ENCODE data around the gene HNF1A. TPM values are rescaled to one million over a fixed set of nuclear protein-coding genes. Genes with fewer than 3 reads are reported as not detected.
A peak's percentile ranks its signal among the peaks of the same experiment; 100 is the strongest.
"Not testable (repeated sequence)": the region's sequence is repeated elsewhere in the genome, so short reads cannot be mapped to it uniquely, and the experiment has no call there.

Gene HNF1A
- total RNA-seq, 2 experiments from 2014 or later, result not detected

- Mint-ChIP-seq H3K4me1 (peaks cover 8% of the 10 kb centered on the region), H3K36me3 (ENCODE audit: low read depth) (no peaks in the 10 kb centered on the region), H3K9me3 (ENCODE audit: low read depth) (no peaks in the 10 kb centered on the region), H3K4me3 (no peak overlapping the region), H3K27me3 (peaks cover 2% of the 10 kb centered on the region), H3K27ac (no peak overlapping the region)
- ATAC-seq (no peak), DNase-seq (no peak)
- ChIA-PET CTCF (interaction anchor here (1.1 to 2.3 kb wide), 2 partner anchors 19 to 31 kb away, joined by 3 to 11 read pairs; no protein-coding TSS in a partner anchor), POLR2A (no interaction called here)
- intact Hi-C loops (cut with DNase I, micrococcal nuclease), result no loop called here
Measured at GRCh38 chr12:120940799-120941198, 37.5 kb upstream of the HNF1A start.

GRCh38 chr12:120941412-120941811, 36.9 kb upstream of the HNF1A start:
- H3K27me3 Mint-ChIP-seq, result peaks cover 2% of the 10 kb centered on the region
- intact Hi-C loops (cut with DNase I, micrococcal nuclease), result no loop called here
- ChIA-PET CTCF (interaction anchor here (0.6 to 1.6 kb wide), 3 partner anchors 30 to 170 kb away, joined by 3 to 4 read pairs (median 4); no protein-coding TSS in a partner anchor), POLR2A (no interaction called here)
- no peak overlapping the region for H3K4me3 Mint-ChIP-seq
- DNase-seq (no peak), ATAC-seq (no peak)
- H3K4me1 Mint-ChIP-seq, result peaks cover 8% of the 10 kb centered on the region
- no peaks in the 10 kb centered on the region for H3K9me3 Mint-ChIP-seq (ENCODE audit: low read depth)
- H3K27ac Mint-ChIP-seq, result no peak overlapping the region
- no peaks in the 10 kb centered on the region for H3K36me3 Mint-ChIP-seq (ENCODE audit: low read depth)

DNA sequence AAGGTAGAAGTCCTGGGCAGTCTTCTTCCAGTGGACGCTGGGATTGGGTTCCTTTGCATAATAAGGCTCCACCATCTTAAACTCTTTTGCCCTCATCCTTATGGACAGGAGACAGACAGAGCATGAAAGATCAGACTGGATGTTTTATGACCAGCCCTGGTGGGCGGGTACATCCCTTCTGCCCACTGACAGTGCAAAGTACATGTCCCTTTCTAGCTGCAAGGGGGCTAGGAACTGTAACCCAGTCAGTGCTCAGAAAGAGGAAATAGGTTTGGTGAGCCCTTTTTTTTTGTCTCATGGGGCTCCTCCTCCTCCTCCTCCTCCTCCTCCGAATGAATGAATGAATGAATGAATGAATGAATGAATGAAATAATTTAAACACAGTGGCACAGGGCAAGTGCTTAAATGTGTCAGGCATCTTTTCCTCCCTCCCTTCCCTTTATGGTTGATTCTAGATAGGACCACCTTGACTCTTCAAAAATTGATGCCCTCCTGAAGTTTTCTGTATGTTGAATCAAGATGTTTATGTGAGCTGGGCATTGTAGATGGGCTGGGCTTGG, 36.4 kb upstream of the HNF1A start:
- peaks cover 2% of the 10 kb centered on the region for H3K27me3 Mint-ChIP-seq

GRCh38 chr12:120943482-120943881, 34.9 kb upstream of the HNF1A start:
- no peak for DNase-seq
- intact Hi-C loops (cut with DNase I, micrococcal nuclease), result no loop called here
- Mint-ChIP-seq H3K27me3 (no peaks in the 10 kb centered on the region), H3K36me3 (ENCODE audit: low read depth) (no peaks in the 10 kb centered on the region), H3K4me1 (peaks cover 8% of the 10 kb centered on the region), H3K4me3 (no peak overlapping the region), H3K9me3 (ENCODE audit: low read depth) (no peaks in the 10 kb centered on the region), H3K27ac (no peak overlapping the region)
- CTCF ChIA-PET, result interaction anchor here (0.6 to 1.8 kb wide), 18 partner anchors 13 to 257 kb away, joined by 3 to 30 read pairs (median 3); partner anchors contain the start of gene MLEC
- ATAC-seq, result no peak
- POLR2A ChIA-PET, result interaction anchor here (0.6 kb wide), 1 partner anchor 362 kb away, joined by 3 read pairs; the partner anchor contains the start of gene POP5

More for the DNA sequence above, 36.4 kb upstream of the HNF1A start:
- intact Hi-C loops (cut with DNase I, micrococcal nuclease), result no loop called here
- H3K27ac Mint-ChIP-seq, result no peak overlapping the region
- H3K4me1 Mint-ChIP-seq, result peaks cover 8% of the 10 kb centered on the region
- H3K9me3 Mint-ChIP-seq (ENCODE audit: low read depth), result no peaks in the 10 kb centered on the region
- ChIA-PET POLR2A (no interaction called here), CTCF (interaction anchor here (0.6 to 1.6 kb wide), 3 partner anchors 30 to 169 kb away, joined by 3 to 4 read pairs (median 4); no protein-coding TSS in a partner anchor)
- no peaks in the 10 kb centered on the region for H3K36me3 Mint-ChIP-seq (ENCODE audit: low read depth)
- no peak overlapping the region for H3K4me3 Mint-ChIP-seq
- no peak for ATAC-seq
- no peak for DNase-seq

- DNase-seq, result peak; percentile 86
- H3K4me1 Mint-ChIP-seq, result peaks cover 8% of the 10 kb centered on the region
- H3K36me3 Mint-ChIP-seq (ENCODE audit: low read depth), result no peaks in the 10 kb centered on the region
- no peak overlapping the region for H3K4me3 Mint-ChIP-seq
- POLR2A ChIA-PET, result interaction anchor here (0.6 kb wide), 1 partner anchor 445 kb away, joined by 3 read pairs; no protein-coding TSS in a partner anchor
- no peaks in the 10 kb centered on the region for H3K27me3 Mint-ChIP-seq
- H3K9me3 Mint-ChIP-seq (ENCODE audit: low read depth), result no peaks in the 10 kb centered on the region
- intact Hi-C loops (cut with DNase I, micrococcal nuclease), result loop anchor here (1.0 to 2.0 kb wide), 3 partner anchors 27 to 166 kb away; no protein-coding TSS in a partner anchor
- CTCF ChIA-PET, result interaction anchor here (0.6 to 1.7 kb wide), 9 partner anchors 12 to 384 kb away, joined by 3 to 30 read pairs (median 4); no protein-coding TSS in a partner anchor
- peak; percentile 91 for ATAC-seq
- H3K27ac Mint-ChIP-seq, result no peak overlapping the region
Measured at GRCh38 chr12:120944645-120945217, 33.6 kb upstream of the HNF1A start.

GRCh38 chr12:120945516-120945915, 32.8 kb upstream of the HNF1A start:
- CTCF ChIA-PET, result interaction anchor here (0.8 to 1.0 kb wide), 2 partner anchors 11 to 385 kb away, joined by 4 read pairs; no protein-coding TSS in a partner anchor
- DNase-seq; POLR2A ChIA-PET; H3K4me1 Mint-ChIP-seq; H3K36me3 Mint-ChIP-seq (ENCODE audit: low read depth); ATAC-seq; H3K27me3 Mint-ChIP-seq; H3K27ac Mint-ChIP-seq; H3K4me3 Mint-ChIP-seq; H3K9me3 Mint-ChIP-seq (ENCODE audit: low read depth): not testable (repeated sequence)
- intact Hi-C loops (cut with DNase I, micrococcal nuclease), result loop anchor here in 1 of 2 experiments (2.0 kb wide), 1 partner anchor 165 kb away; no protein-coding TSS in a partner anchor

GRCh38 chr12:120950260-120950799, 28.0 kb upstream of the HNF1A start:
- ATAC-seq; H3K36me3 Mint-ChIP-seq (ENCODE audit: low read depth); POLR2A ChIA-PET; H3K27me3 Mint-ChIP-seq; intact Hi-C loops (cut with DNase I, micrococcal nuclease); H3K27ac Mint-ChIP-seq; H3K4me3 Mint-ChIP-seq; H3K9me3 Mint-ChIP-seq (ENCODE audit: low read depth); DNase-seq; H3K4me1 Mint-ChIP-seq: not testable (repeated sequence)
- CTCF ChIA-PET, result interaction anchor here (0.6 to 1.4 kb wide), 2 partner anchors 22 to 272 kb away, joined by 3 to 5 read pairs; no protein-coding TSS in a partner anchor

- no peak for ATAC-seq
- intact Hi-C loops (cut with DNase I, micrococcal nuclease), result no loop called here
Measured at GRCh38 chr12:120950807-120951206, 27.5 kb upstream of the HNF1A start.

GRCh38 chr12:120955232-120955631, 23.1 kb upstream of the HNF1A start:
- H3K4me1 Mint-ChIP-seq, result peaks cover 12% of the 10 kb centered on the region

More at GRCh38 chr12:120950807-120951206, 27.5 kb upstream of the HNF1A start:
- DNase-seq, result no peak
- no peaks in the 10 kb centered on the region for H3K36me3 Mint-ChIP-seq (ENCODE audit: low read depth)
- CTCF ChIA-PET, result interaction anchor here (0.9 kb wide), 1 partner anchor 109 kb away, joined by 3 read pairs; no protein-coding TSS in a partner anchor
- no peak overlapping the region for H3K4me3 Mint-ChIP-seq
- no peaks in the 10 kb centered on the region for H3K27me3 Mint-ChIP-seq
- H3K9me3 Mint-ChIP-seq (ENCODE audit: low read depth), result no peaks in the 10 kb centered on the region
- POLR2A ChIA-PET, result interaction anchor here (0.6 kb wide), 1 partner anchor 268 kb away, joined by 4 read pairs; no protein-coding TSS in a partner anchor
- H3K4me1 Mint-ChIP-seq, result peaks cover under 1% of the 10 kb centered on the region
- H3K27ac Mint-ChIP-seq, result no peak overlapping the region

DNA sequence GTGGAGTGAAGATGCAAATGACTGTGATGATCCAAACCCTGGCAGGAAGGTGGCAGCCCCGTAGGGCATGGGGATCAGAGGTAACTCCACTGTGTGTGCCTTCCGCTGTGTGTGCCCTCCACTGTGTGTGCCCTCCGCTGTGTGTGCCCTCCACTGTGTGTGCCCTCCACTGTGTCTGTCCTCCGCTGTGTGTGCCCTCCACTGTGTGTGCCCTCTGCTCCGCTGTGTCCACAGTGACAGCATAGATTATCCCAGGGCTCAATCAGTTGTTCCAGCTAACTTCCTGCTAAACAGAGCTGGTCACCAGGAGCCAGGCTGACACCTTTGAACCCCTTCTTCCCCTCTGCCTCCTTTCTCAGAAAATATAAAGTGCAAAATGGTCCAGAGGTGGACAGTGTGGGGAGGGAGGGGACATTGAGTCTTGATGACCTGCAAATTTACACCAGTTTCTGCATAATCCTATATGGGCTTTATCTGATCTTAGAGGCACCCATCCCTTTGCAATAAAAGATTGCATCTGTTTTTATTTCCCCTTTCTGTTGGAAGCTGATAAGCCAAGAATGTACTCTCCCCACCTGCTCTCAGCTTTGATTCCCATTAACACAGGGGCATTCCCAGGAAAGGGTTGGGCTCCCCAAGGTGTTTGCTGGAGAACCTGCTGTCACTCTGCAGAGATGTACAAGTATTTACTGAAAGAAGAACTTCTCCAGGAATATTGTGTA, 21.6 kb upstream of the HNF1A start:
- Mint-ChIP-seq H3K4me3 (no peak overlapping the region), H3K27me3 (no peaks in the 10 kb centered on the region), H3K27ac (no peak overlapping the region), H3K4me1 (peaks cover 26% of the 10 kb centered on the region), H3K36me3 (ENCODE audit: low read depth) (no peaks in the 10 kb centered on the region), H3K9me3 (ENCODE audit: low read depth) (no peaks in the 10 kb centered on the region)
- POLR2A ChIA-PET, result no interaction called here
- intact Hi-C loops (cut with DNase I, micrococcal nuclease), result no loop called here
- CTCF ChIA-PET, result interaction anchor here (0.6 to 2.1 kb wide), 5 partner anchors 10 to 308 kb away, joined by 3 to 10 read pairs (median 3); no protein-coding TSS in a partner anchor
- DNase-seq (no peak), ATAC-seq (no peak)

More at GRCh38 chr12:120955232-120955631, 23.1 kb upstream of the HNF1A start:
- intact Hi-C loops (cut with DNase I, micrococcal nuclease), result no loop called here
- CTCF ChIA-PET, result interaction anchor here (0.5 to 1.4 kb wide), 5 partner anchors 16 to 50 kb away, joined by 3 to 5 read pairs (median 4); no protein-coding TSS in a partner anchor
- no peaks in the 10 kb centered on the region for H3K27me3 Mint-ChIP-seq
- DNase-seq (no peak), ATAC-seq (no peak)
- H3K4me3 Mint-ChIP-seq, result no peak overlapping the region
- no peaks in the 10 kb centered on the region for H3K36me3 Mint-ChIP-seq (ENCODE audit: low read depth)
- H3K27ac Mint-ChIP-seq, result no peak overlapping the region
- no peaks in the 10 kb centered on the region for H3K9me3 Mint-ChIP-seq (ENCODE audit: low read depth)
- POLR2A ChIA-PET, result interaction anchor here (0.7 kb wide), 1 partner anchor 561 kb away, joined by 10 read pairs; no protein-coding TSS in a partner anchor

Measured in activated CD4-positive, alpha-beta T cell treated with anti-CD3 and anti-CD28 coated beads for 36 hours (primary cell).